NOMO-1 (cell line): ENCODE results near the gene FIBP.
"Not testable (repeated sequence)": the region's sequence is repeated elsewhere in the genome, so short reads cannot be mapped to it uniquely, and the experiment has no call there.

Experiments
- DNase-seq, 2 experiments: peaks; one replicate each; lab custom pipeline; 2025; ENCODE audit not compliant: unreplicated experiment in 2 of 2; lab: John Stamatoyannopoulos, UW

The FIBP gene

GRCh38 chr11:65915101-65915820 lies 27.0 kb upstream of the FIBP start:
- no peak for DNase-seq

DNA sequence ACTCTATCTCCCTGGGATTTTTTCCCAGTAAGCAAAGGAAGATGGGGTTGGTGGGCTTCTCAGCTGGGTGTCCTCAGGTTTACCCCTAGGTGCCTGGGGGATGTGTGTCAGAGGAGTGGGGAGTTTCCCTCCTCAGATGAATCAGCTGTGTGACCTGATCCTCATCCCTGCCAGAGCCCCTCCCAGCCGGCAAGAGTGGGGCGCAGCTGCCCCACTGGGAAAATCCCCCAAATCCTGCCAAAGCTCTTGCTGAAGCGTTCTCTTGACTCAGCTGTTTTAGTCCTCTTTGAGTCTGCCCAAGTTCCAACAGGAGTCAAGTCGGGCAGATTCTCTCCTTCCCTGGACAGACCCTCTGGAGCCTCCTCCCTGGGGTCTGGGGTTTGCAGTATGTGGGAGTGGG lies 24.6 kb upstream of the FIBP start:
- DNase-seq: no peak

GRCh38 chr11:65911682-65912568 lies 23.7 kb upstream of the FIBP start:
- no peak for DNase-seq

DNA sequence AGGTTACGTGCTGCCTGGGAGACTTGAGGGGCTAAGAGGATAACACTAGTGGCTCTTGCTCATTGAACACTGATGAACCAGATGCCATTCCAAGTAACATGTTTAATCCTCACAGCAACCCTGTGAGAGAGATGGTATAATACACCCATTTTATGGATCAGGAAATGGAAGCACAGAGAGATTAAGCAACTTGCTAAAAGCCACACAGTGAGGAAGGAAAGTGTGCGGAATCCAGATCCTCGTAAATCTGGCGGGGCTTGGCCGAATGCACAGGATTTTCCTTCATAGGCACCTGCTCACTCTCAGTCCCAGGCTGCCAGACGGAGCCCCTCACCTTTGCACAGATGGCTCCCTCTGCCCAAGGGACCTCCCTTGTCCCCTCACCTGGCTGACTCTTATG lies 19.6 kb upstream of the FIBP start:
- DNase-seq: no peak

GRCh38 chr11:65906602-65907001 lies 18.3 kb upstream of the FIBP start:
- DNase-seq: no peak

GRCh38 chr11:65903715-65904114 lies 15.4 kb upstream of the FIBP start:
- no peak for DNase-seq

DNA sequence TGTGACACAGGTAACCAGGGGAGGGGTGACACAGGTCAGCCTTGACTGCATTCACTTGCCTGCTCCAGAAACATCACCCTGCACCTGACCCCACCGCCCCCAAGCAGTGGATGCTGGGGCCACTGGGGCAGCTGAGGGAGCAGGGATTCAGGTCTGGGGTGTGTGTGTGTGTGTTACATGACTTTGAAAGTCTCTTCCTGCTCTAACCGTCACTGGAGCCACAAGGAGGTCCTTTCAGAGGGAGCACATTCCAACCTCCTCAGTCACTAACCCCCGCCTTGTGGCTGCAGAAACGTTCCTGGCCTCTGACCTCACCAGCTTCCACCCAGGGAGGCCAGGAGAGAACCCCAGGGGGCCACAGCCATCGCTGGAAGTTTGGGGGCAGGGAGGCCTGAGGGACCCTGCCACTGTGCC lies 14.8 kb upstream of the FIBP start:
- no peak for DNase-seq

GRCh38 chr11:65900899-65901180 lies 12.6 kb upstream of the FIBP start:
- no peak for DNase-seq

- peak; percentile 77 to 92 for DNase-seq
Observed at GRCh38 chr11:65900125-65900898, 12.0 kb upstream of the FIBP start, which contains the start of gene FOSL1. Gene FOSL1, minus strand, starts transcription at chr11:65900388. Its CDS starts 49 bp downstream, at chr11:65900339.

DNA sequence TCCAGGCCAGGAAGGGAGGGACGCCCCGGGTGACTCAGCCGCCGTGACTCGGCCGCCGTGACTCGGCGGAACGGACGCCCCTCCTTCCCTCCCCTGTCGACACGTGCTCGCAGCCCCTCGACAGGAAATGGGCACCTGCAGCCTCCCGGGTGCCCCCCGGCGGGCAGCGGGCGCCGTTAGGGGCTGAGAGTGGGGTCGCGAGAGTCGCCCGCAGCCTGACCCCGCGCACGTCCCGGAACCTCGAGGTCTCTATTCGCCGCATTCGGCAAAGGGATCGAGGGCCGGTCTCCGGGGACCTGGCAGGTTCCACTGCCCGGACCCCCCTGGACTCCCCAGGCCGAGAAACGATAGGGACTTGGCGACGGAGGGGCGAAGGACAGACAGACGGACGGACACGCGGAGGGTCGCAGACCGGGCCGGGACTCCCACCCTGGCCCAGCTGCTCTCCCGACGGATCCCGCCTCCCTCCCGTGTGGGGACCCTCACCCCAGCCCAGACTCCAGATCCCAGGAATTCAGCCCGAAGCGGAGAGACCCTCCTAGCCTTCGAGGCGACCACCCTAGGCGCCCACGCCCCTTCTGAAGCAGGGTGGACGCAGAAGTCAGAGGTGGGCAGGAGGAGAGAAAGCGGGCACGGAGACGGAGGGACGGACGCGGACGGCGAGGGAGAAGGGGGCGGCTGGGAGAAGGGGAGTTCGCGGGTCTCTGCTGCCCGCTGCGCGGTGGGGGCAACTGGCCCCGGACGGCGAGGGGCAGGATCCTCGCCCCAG lies 11.3 kb upstream of the FIBP start:
- DNase-seq: peak; percentile 44 to 61

DNA sequence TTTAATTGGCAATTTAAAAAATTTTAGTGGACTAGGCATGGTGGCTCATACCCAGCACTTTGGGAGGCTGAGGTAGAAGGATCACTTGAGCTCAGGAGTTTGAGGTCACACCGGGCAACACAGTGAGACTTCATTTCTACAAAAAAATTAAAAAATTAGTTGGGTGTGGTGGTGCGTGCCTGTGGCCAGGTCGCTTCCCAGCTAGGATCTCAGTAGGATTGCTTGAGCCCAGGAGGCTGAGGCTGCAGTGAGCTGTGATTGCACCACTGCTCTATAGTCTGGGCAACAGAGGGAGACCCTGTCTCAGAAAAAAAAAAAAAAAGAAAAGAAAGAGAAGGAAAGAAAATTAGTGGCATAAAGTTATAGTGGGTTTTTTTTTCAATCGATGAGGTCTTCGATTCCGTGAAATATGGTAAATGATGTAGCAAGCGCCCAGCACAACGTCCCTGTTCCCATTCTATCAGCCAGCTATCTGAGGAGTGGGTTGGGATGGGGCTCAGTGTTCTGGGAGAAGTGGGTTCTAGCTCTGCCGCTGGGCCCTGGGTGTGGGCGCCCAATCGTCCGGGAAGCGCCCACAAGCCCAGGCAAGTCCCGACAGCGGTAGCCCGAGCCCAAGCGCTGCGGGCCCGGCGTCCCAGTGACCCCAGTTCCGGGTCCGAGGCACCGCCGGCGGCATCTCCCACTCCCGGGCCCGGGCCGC lies 10.5 kb upstream of the FIBP start:
- no peak for DNase-seq

- DNase-seq: no peak
Observed at GRCh38 chr11:65897020-65897471, 8.8 kb upstream of the FIBP start.

- DNase-seq: no peak
Observed at GRCh38 chr11:65896034-65896999, 8.0 kb upstream of the FIBP start.

- DNase-seq: no peak
Observed at GRCh38 chr11:65895482-65895981, 7.3 kb upstream of the FIBP start.

DNA sequence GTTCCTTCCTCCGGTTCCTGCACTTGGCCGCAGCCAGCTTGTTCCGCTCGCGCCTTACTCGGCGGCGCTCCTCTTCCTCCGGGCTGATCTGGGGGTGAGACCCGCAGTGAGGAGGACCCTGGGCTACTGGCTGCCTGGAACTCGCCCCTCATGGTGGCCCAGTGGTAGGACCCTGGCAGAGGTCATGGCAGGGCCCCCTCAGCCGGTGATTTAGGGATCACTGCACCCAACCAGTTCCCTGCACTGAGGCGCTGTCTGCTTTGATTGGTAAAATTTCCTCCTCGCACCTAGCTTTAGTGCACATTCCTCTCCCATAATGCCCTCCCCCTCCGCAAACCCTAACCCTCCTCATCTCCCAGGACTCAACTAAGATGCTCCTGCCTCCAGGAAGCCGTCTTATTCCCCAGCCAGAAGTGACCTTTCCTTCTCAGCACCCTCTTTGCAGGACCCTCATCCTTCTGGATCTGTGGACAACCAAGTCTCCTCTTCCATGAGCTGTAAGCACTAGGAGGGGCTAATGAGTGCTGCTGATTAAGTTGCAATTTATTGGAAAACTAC lies 5.8 kb upstream of the FIBP start:
- peak in 1 of 2 experiments; percentile 38 for DNase-seq

- no peak for DNase-seq
Observed at GRCh38 chr11:65892661-65893317, 4.5 kb upstream of the FIBP start.

- DNase-seq: not testable (repeated sequence)
Observed at GRCh38 chr11:65892137-65892540, 3.9 kb upstream of the FIBP start.
